Measurements from ENCODE around the gene TMEM158. TPM values are rescaled to one million over a fixed set of nuclear protein-coding genes. Genes with fewer than 3 reads are reported as not detected.

TMEM158 gene
- total RNA-seq, 1 experiment from 2014 or later, result 1.4 TPM

DNA sequence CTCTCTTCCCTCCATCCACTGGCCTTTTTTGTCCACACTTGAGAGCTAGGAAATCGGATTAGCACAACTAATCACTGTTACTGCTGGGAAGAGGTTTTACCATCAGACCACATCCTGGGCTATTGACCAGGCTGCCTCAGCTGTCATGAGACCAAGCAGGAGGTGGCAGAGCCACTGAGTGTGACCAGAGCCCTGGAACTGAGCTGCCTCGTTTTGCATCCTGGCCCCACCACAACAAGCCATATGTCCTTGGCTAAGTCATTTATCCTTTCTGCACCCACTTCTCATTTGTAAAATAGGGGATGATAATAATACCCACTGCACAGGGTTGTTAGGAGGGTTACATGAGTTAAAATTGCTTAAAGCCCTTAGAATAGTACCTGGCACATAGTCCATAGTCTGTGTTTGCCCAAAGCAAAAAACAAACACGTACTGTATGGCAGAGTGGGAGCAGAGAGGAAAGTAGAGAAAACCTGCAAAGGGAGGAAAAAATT is 34.1 kb downstream of the TMEM158 start:
- TF ChIP-seq, protein P1, sequence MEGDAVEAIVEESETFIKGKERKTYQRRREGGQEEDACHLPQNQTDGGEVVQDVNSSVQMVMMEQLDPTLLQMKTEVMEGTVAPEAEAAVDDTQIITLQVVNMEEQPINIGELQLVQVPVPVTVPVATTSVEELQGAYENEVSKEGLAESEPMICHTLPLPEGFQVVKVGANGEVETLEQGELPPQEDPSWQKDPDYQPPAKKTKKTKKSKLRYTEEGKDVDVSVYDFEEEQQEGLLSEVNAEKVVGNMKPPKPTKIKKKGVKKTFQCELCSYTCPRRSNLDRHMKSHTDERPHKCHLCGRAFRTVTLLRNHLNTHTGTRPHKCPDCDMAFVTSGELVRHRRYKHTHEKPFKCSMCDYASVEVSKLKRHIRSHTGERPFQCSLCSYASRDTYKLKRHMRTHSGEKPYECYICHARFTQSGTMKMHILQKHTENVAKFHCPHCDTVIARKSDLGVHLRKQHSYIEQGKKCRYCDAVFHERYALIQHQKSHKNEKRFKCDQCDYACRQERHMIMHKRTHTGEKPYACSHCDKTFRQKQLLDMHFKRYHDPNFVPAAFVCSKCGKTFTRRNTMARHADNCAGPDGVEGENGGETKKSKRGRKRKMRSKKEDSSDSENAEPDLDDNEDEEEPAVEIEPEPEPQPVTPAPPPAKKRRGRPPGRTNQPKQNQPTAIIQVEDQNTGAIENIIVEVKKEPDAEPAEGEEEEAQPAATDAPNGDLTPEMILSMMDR (IDR thresholded peaks at IDR 0.05; ENCODE audit: unreplicated experiment), result no peak
- CTCF ChIA-PET, result interaction anchor here (0.7 to 3.0 kb wide), 3 partner anchors 19 to 517 kb away, joined by 3 to 12 read pairs (median 3); no protein-coding TSS in a partner anchor
- intact Hi-C loops (cut with micrococcal nuclease), result no loop called here
- Mint-ChIP-seq H3K9me3 (ENCODE audit: unreplicated experiment) (no peaks in the 10 kb centered on the region), H3K27me3 (ENCODE audit: insufficient read depth, unreplicated experiment) (no peaks in the 10 kb centered on the region), H3K36me3 (ENCODE audit: insufficient read depth, unreplicated experiment) (no peaks in the 10 kb centered on the region), H3K4me1 (ENCODE audit: insufficient read depth, unreplicated experiment) (peaks cover 6% of the 10 kb centered on the region), H3K4me3 (ENCODE audit: unreplicated experiment) (no peak overlapping the region), H3K27ac (ENCODE audit: low read depth, unreplicated experiment) (no peak overlapping the region)
- POLR2A ChIA-PET, result interaction anchor here (0.6 to 1.0 kb wide), 2 partner anchors 9 to 498 kb away, joined by 3 to 4 read pairs; no protein-coding TSS in a partner anchor
- no TSS peak for BruUV-seq (replicated peaks)
- no peak for DNase-seq (ENCODE audit: unreplicated experiment)

DNA sequence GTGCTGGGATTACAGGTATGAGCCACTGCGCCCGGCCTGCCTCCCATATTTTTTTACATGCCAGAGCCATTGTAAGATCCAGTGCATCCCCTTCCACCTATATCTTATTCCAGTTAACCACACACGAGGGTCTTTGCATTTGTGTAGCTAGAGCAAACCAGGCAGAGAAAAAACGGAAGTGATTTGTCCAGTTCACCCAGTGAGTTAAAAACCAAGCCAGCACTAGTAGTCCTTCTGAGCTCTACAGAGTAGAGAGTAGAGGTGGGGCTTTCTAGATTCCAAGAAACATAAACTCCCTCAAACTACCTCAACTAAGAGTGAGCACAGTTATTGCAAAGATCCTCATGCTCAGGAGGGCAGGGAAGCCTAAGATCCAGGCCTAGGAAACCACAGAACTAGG is 34.7 kb downstream of the TMEM158 start:
- no TSS peak for BruUV-seq (replicated peaks)
- TF ChIP-seq, protein P1 (IDR thresholded peaks at IDR 0.05; ENCODE audit: unreplicated experiment), result no peak
- H3K27me3 Mint-ChIP-seq (ENCODE audit: insufficient read depth, unreplicated experiment), result no peaks in the 10 kb centered on the region
- H3K36me3 Mint-ChIP-seq (ENCODE audit: insufficient read depth, unreplicated experiment), result no peaks in the 10 kb centered on the region
- H3K9me3 Mint-ChIP-seq (ENCODE audit: unreplicated experiment), result no peaks in the 10 kb centered on the region
- H3K4me1 Mint-ChIP-seq (ENCODE audit: insufficient read depth, unreplicated experiment), result peaks cover 6% of the 10 kb centered on the region
- POLR2A ChIA-PET, result no interaction called here
- H3K4me3 Mint-ChIP-seq (ENCODE audit: unreplicated experiment), result no peak overlapping the region
- no peak for DNase-seq (ENCODE audit: unreplicated experiment)
- CTCF ChIA-PET, result interaction anchor here (0.6 to 3.0 kb wide), 4 partner anchors 19 to 1451 kb away, joined by 3 to 12 read pairs (median 6); no protein-coding TSS in a partner anchor
- intact Hi-C loops (cut with micrococcal nuclease), result no loop called here
- H3K27ac Mint-ChIP-seq (ENCODE audit: low read depth, unreplicated experiment), result no peak overlapping the region

DNA sequence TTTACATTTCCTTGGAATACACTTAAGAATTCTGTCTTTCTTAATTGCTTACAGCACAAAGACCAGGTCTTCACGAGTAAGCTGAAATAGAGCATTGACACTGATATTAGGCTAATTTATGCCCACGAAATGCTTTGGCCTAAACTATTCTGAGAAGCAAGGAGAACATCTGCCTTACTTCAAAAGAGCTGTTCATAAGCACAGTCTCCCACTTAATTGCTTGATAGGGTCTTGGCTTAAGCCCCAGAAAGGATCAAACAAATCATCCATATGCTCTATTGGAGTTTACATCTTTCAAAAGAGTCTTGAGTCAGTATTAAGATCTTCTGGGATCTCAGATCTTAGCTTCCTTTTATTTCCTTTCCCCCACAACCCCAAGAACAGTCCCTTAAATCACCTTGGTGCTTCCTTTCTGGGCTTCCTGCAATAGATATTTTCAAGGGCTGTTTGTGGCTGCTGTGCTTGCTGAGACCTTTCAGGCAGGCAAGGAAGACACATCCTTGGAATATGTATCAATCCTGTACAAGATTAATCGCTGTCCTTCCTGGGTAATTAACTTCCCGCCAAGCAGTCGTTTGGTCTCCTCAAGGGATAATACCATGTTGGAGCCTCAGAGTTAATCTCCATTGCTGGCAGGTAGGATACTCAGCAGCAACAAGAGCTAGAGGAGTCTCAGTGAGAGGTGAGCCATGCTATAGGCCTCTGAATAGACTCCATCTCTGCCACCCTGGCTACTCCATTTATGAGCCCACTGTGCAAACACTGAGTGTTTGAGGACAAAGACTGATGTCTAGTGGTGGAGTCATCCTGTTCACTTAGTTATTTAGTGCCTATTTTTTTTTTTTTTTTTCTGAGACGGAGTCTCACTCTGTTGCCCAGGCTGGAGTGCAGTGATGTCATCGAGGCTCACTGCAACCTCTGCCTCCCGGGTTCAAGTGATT is 37.1 kb downstream of the TMEM158 start:
- no TSS peak for BruUV-seq (replicated peaks)
- H3K27me3 Mint-ChIP-seq (ENCODE audit: insufficient read depth, unreplicated experiment), result no peaks in the 10 kb centered on the region
- CTCF ChIA-PET, result interaction anchor here (0.7 to 2.0 kb wide), 4 partner anchors 21 to 290 kb away, joined by 3 to 8 read pairs (median 4); no protein-coding TSS in a partner anchor
- TF ChIP-seq, protein P1 (IDR thresholded peaks at IDR 0.05; ENCODE audit: unreplicated experiment), result no peak
- POLR2A ChIA-PET, result no interaction called here
- H3K4me1 Mint-ChIP-seq (ENCODE audit: insufficient read depth, unreplicated experiment), result peaks cover 15% of the 10 kb centered on the region
- H3K9me3 Mint-ChIP-seq (ENCODE audit: unreplicated experiment), result no peaks in the 10 kb centered on the region
- intact Hi-C loops (cut with micrococcal nuclease), result no loop called here
- no peak for DNase-seq (ENCODE audit: unreplicated experiment)
- H3K27ac Mint-ChIP-seq (ENCODE audit: low read depth, unreplicated experiment), result peak overlapping the region; percentile 72
- no peaks in the 10 kb centered on the region for H3K36me3 Mint-ChIP-seq (ENCODE audit: insufficient read depth, unreplicated experiment)
- H3K4me3 Mint-ChIP-seq (ENCODE audit: unreplicated experiment), result no peak overlapping the region

DNA sequence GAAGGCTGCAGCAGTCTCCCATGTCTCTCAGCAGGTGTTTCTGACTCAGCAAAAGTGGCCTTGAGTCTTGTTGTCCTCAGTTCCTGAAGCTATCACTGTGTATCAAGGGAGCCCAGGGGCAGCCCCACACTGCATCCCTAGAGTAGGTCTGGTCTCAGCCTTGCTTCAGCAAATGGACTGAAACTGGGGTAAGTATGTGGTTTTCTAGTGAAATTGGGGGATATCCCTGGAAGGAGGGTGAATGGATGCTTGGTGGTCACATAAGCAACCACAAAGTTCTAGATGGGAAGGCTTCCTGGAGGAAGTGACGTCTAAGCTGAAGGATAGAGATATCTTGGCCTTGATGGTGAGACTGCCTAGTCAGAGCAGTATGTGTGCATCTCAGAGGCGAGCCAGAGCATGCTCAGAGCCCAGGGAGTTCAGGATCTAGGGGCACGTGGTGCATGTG is 38.4 kb downstream of the TMEM158 start:
- DNase-seq (ENCODE audit: unreplicated experiment), result peak; percentile 18
- BruUV-seq (replicated peaks), result no TSS peak
- Mint-ChIP-seq H3K9me3 (ENCODE audit: unreplicated experiment) (no peaks in the 10 kb centered on the region), H3K36me3 (ENCODE audit: insufficient read depth, unreplicated experiment) (no peaks in the 10 kb centered on the region), H3K4me1 (ENCODE audit: insufficient read depth, unreplicated experiment) (peaks cover 27% of the 10 kb centered on the region), H3K27ac (ENCODE audit: low read depth, unreplicated experiment) (peak overlapping the region; percentile 72), H3K27me3 (ENCODE audit: insufficient read depth, unreplicated experiment) (no peaks in the 10 kb centered on the region), H3K4me3 (ENCODE audit: unreplicated experiment) (no peak overlapping the region)
- TF ChIP-seq, protein P1 (IDR thresholded peaks at IDR 0.05; ENCODE audit: unreplicated experiment), result no peak
- intact Hi-C loops (cut with micrococcal nuclease), result no loop called here
- POLR2A ChIA-PET, result no interaction called here
- CTCF ChIA-PET, result interaction anchor here (1.5 kb wide), 1 partner anchor 23 kb away, joined by 8 read pairs; no protein-coding TSS in a partner anchor

Data from MCF 10A (cell line).